ENCODE measurements around the gene KCNK13.

The KCNK13 gene

DNA sequence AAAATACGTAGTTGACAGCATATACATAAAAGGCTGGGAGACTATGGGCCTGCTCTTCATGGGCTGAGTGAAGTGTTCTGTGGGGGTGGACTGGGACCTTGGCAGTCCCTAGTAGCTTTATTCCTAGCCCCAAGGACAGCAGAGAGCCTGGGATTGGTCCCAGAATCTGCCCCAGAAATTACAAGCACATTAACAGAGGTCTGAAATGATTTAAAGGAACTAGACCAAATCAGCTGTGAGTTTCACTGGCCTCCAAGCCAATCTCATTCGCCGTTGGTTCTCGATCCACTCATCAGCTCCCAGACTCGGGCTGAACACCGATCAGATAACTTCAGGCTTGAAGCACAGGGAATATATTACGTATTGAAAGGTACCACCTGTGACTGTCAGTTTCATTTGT is 117.6 kb downstream of the KCNK13 start:
- Histone ChIP-seq H3K36me3 (ENCODE audit: control insufficient read depth in 2 of 2, insufficient read depth in 1 of 2, low read length in 2 of 2) (no peaks in the 10 kb centered on the region), H3K27ac (ENCODE audit: extremely low read depth, low read depth, low read length) (no peak overlapping the region), H3K9me3 (ENCODE audit: control insufficient read depth, insufficient read depth, low read depth, low read length) (no peaks in the 10 kb centered on the region), H3K4me3 (ENCODE audit: low read depth, low read length) (no peak overlapping the region), H3K4me1 (ENCODE audit: control insufficient read depth, insufficient read depth, low read length) (no peaks in the 10 kb centered on the region)
- CTCF ChIA-PET = interaction anchor here (0.6 to 1.3 kb wide), 3 partner anchors 13 to 17 kb away, joined by 4 to 6 read pairs (median 5); no protein-coding TSS in a partner anchor
- POLR2A ChIA-PET = no interaction called here
- no peak for TF ChIP-seq EGR2 (tag by site-specific recombination; IDR thresholded peaks at IDR 0.05; ENCODE audit: low read depth)
- no peak for TF ChIP-seq ZNF335 (tag by site-specific recombination; conservative IDR thresholded peaks at IDR 0.05)
- TF ChIP-seq ZFP37 (tag by site-specific recombination; IDR thresholded peaks at IDR 0.05) = no peak
- TF ChIP-seq SP3 (tag by site-specific recombination; IDR thresholded peaks at IDR 0.05) = no peak
- TF ChIP-seq GFI1B (tag by site-specific recombination; IDR thresholded peaks at IDR 0.05) = no peak
- TF ChIP-seq, protein P1, sequence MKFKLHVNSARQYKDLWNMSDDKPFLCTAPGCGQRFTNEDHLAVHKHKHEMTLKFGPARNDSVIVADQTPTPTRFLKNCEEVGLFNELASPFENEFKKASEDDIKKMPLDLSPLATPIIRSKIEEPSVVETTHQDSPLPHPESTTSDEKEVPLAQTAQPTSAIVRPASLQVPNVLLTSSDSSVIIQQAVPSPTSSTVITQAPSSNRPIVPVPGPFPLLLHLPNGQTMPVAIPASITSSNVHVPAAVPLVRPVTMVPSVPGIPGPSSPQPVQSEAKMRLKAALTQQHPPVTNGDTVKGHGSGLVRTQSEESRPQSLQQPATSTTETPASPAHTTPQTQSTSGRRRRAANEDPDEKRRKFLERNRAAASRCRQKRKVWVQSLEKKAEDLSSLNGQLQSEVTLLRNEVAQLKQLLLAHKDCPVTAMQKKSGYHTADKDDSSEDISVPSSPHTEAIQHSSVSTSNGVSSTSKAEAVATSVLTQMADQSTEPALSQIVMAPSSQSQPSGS (tag by site-specific recombination; IDR thresholded peaks at IDR 0.05; ENCODE audit: low read depth) = no peak

DNA sequence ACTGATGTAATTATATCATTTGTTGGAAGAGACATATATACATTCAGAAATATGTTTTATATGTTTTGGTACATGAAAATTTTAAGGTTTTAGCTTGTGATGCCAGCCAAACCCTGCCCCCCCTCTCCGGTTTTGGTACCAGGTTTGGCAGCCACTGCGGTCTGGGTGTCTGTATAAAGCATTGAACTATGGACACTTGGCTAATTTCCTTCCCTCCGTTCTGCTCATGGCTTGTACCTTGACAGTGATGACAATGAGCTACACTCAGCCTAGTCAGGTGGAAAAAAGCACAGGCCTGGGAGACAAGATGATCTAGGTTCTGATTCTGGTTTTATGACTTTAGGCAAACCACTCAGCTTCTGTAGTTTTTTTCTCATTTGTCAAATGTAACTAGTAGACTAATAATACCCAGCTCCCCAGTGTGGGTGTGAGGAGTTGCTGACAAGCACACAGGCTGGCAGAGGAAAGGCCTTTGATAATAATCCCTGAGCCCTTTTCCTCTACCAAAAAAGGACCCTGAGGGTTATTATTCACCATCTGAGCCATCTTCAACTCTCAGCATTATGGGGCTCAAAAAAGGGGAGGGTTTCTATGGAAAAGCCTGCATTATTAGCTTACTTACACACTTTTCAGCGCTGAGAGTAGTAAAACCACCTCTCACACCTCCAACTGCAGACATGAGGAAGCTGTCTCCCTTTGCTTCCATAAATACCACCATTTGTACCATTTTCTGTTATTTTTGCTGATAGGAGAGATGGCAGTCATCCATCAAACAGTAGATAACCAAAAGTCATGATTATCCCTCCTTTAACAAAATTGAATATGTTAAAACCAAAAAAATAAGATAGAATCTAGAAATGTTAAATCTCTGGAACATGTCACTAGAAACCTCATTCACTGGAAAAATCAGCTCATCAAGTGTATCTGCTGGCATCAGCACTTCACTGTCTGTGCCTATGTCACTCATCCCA is 118.3 kb downstream of the KCNK13 start:
- ChIA-PET CTCF (interaction anchor here (1.3 kb wide), 2 partner anchors 14 to 16 kb away, joined by 5 to 6 read pairs; no protein-coding TSS in a partner anchor), POLR2A (no interaction called here)
- no peaks in the 10 kb centered on the region for H3K4me1 ChIP-seq (ENCODE audit: control insufficient read depth, insufficient read depth, low read length)
- no peak overlapping the region for H3K27ac ChIP-seq (ENCODE audit: extremely low read depth, low read depth, low read length)
- no peaks in the 10 kb centered on the region for H3K36me3 ChIP-seq (ENCODE audit: control insufficient read depth in 2 of 2, insufficient read depth in 1 of 2, low read length in 2 of 2)
- no peaks in the 10 kb centered on the region for H3K9me3 ChIP-seq (ENCODE audit: control insufficient read depth, insufficient read depth, low read depth, low read length)
- no peak overlapping the region for H3K4me3 ChIP-seq (ENCODE audit: low read depth, low read length)
- TF ChIP-seq, protein P2, sequence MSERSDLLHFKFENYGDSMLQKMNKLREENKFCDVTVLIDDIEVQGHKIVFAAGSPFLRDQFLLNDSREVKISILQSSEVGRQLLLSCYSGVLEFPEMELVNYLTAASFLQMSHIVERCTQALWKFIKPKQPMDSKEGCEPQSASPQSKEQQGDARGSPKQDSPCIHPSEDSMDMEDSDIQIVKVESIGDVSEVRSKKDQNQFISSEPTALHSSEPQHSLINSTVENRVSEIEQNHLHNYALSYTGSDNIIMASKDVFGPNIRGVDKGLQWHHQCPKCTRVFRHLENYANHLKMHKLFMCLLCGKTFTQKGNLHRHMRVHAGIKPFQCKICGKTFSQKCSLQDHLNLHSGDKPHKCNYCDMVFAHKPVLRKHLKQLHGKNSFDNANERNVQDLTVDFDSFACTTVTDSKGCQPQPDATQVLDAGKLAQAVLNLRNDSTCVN (tag by site-specific recombination; optimal IDR thresholded peaks at IDR 0.05) = no peak
- TF ChIP-seq SALL2 (tag by site-specific recombination; IDR thresholded peaks at IDR 0.05; ENCODE audit: borderline replicate concordance) (no peak), ZBTB21 (tag by site-specific recombination; IDR thresholded peaks at IDR 0.05) (no peak), ZNF140 (tag by site-specific recombination; IDR thresholded peaks at IDR 0.05) (no peak), ZNF707 (tag by site-specific recombination; IDR thresholded peaks at IDR 0.05) (no peak), ZNF830 (tag by site-specific recombination; IDR thresholded peaks at IDR 0.05; ENCODE audit: low read depth) (no peak), ZNF366 (tag by site-specific recombination; conservative IDR thresholded peaks at IDR 0.05) (no peak), ZNF560 (tag by site-specific recombination; IDR thresholded peaks at IDR 0.05; ENCODE audit: borderline replicate concordance) (no peak), ZNF701 (tag by site-specific recombination; IDR thresholded peaks at IDR 0.05) (no peak), KLF8 (tag by site-specific recombination; IDR thresholded peaks at IDR 0.05) (no peak), ZNF558 (tag by site-specific recombination; IDR thresholded peaks at IDR 0.05) (no peak), ZNF768 (tag by site-specific recombination; IDR thresholded peaks at IDR 0.05) (no peak), OSR2 (tag by site-specific recombination; IDR thresholded peaks at IDR 0.05) (no peak), KLF9 (tag by site-specific recombination; IDR thresholded peaks at IDR 0.05; ENCODE audit: low read depth) (no peak)
- TF ChIP-seq, protein P3, sequence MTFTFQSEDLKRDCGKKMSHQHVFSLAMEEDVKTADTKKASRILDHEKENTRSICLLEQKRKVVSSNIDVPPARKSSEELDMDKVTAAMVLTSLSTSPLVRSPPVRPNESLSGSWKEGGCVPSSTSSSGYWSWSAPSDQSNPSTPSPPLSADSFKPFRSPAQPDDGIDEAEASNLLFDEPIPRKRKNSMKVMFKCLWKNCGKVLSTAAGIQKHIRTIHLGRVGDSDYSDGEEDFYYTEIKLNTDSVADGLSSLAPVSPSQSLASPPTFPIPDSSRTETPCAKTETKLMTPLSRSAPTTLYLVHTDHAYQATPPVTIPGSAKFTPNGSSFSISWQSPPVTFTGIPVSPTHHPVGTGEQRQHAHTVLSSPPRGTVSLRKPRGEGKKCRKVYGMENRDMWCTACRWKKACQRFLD (tag by site-specific recombination; IDR thresholded peaks at IDR 0.05) = no peak
- TF ChIP-seq, protein P4, sequence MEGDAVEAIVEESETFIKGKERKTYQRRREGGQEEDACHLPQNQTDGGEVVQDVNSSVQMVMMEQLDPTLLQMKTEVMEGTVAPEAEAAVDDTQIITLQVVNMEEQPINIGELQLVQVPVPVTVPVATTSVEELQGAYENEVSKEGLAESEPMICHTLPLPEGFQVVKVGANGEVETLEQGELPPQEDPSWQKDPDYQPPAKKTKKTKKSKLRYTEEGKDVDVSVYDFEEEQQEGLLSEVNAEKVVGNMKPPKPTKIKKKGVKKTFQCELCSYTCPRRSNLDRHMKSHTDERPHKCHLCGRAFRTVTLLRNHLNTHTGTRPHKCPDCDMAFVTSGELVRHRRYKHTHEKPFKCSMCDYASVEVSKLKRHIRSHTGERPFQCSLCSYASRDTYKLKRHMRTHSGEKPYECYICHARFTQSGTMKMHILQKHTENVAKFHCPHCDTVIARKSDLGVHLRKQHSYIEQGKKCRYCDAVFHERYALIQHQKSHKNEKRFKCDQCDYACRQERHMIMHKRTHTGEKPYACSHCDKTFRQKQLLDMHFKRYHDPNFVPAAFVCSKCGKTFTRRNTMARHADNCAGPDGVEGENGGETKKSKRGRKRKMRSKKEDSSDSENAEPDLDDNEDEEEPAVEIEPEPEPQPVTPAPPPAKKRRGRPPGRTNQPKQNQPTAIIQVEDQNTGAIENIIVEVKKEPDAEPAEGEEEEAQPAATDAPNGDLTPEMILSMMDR (tag by site-specific recombination; IDR thresholded peaks at IDR 0.05) = no peak
- TF ChIP-seq, protein P1 (tag by site-specific recombination; IDR thresholded peaks at IDR 0.05; ENCODE audit: low read depth) = no peak
- TF ChIP-seq, protein P5, sequence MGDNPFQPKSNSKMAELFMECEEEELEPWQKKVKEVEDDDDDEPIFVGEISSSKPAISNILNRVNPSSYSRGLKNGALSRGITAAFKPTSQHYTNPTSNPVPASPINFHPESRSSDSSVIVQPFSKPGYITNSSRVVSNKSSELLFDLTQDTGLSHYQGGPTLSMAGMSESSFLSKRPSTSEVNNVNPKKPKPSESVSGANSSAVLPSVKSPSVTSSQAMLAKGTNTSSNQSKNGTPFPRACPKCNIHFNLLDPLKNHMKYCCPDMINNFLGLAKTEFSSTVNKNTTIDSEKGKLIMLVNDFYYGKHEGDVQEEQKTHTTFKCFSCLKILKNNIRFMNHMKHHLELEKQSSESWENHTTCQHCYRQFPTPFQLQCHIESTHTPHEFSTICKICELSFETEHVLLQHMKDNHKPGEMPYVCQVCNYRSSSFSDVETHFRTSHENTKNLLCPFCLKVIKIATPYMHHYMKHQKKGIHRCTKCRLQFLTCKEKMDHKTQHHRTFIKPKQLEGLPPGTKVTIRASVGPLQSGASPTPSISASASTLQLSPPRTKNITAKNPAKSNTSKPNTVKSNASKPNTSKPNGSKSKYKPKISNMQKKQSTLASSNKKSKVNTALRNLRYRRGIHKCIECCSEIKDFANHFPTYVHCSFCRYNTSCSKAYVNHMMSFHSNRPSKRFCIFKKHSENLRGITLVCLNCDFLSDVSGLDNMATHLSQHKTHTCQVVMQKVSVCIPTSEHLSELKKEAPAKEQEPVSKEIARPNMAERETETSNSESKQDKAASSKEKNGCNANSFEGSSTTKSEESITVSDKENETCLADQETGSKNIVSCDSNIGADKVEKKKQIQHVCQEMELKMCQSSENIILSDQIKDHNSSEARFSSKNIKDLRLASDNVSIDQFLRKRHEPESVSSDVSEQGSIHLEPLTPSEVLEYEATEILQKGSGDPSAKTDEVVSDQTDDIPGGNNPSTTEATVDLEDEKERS (tag by site-specific recombination; IDR thresholded peaks at IDR 0.05) = no peak

Measured in HEK293 (cell line).